Natural killer cell (primary cell): ENCODE data around the gene ATP2A2. TPM values are rescaled to one million over a fixed set of nuclear protein-coding genes. Genes with fewer than 3 reads are reported as not detected.

Experiments used
- ATAC-seq, 3 donors: fragments of 150-1000 bp in 2 of 3; fragments of 200-7000 bp in 1 of 3; cut with Tn5 transposase; 1 replicate in 1 of 3; 2 replicates in 2 of 3; pipeline ENCODE4 v1.10.0; 2021; ENCODE audit warnings: mild to moderate bottlenecking in 2 of 3, moderate library complexity in 2 of 3
- DNase-seq, 2 donors: peaks; one replicate each; pipeline versions ENCODE4 v3.0.0 to v3.0.0-alpha.2; 2013 to 2021; ENCODE audit warnings: mixed read lengths in 1 of 2
- H3K27ac ChIP-seq: one replicate; pipeline ENCODE4 v1.5.1; 2013; ENCODE audit warnings: mild to moderate bottlenecking, low read length
- H3K27me3 ChIP-seq: one replicate; pipeline ENCODE4 v1.6.1; 2013; ENCODE audit warnings: low read length; ENCODE audit not compliant: control insufficient read depth, insufficient read depth
- H3K36me3 ChIP-seq: one replicate; pipeline ENCODE4 v1.6.1; 2013; ENCODE audit warnings: low read length; ENCODE audit not compliant: control insufficient read depth, insufficient read depth
- H3K4me1 ChIP-seq: one replicate; pipeline ENCODE4 v1.6.1; 2013; ENCODE audit warnings: low read length; ENCODE audit not compliant: control insufficient read depth, insufficient read depth
- H3K4me3 ChIP-seq: one replicate; pipeline ENCODE4 v1.5.1; 2013; ENCODE audit warnings: low read length
- H3K9me3 ChIP-seq: one replicate; pipeline ENCODE4 v1.6.1; 2013; ENCODE audit warnings: low read length; ENCODE audit not compliant: control insufficient read depth, insufficient read depth
- H3K27ac Mint-ChIP-seq, 2 donors: one replicate each; pipeline ENCODE4 v1.8.0; 2022; ENCODE audit warnings: mild to moderate bottlenecking in 2 of 2, mixed read lengths in 2 of 2, moderate library complexity in 1 of 2
- H3K27me3 Mint-ChIP-seq, 2 donors: one replicate each; pipeline ENCODE4 v1.8.0; 2022; ENCODE audit warnings: low read depth in 2 of 2, mixed read lengths in 2 of 2
- H3K36me3 Mint-ChIP-seq: one replicate; pipeline ENCODE4 v1.8.0; 2022; ENCODE audit warnings: mixed read lengths
- H3K4me1 Mint-ChIP-seq, 2 donors: one replicate each; pipeline ENCODE4 v1.8.0; 2022; ENCODE audit warnings: mixed read lengths in 2 of 2
- H3K4me3 Mint-ChIP-seq: one replicate; pipeline ENCODE4 v1.8.0; 2022; ENCODE audit warnings: mild to moderate bottlenecking, moderate library complexity, mixed read lengths
- H3K9me3 Mint-ChIP-seq, 2 donors: one replicate each; pipeline ENCODE4 v1.8.0; 2022; ENCODE audit warnings: mixed read lengths in 2 of 2
- CTCF ChIP-seq: fragments of 200-600 bp; IDR thresholded peaks from one replicate; pipeline ENCODE4 v1.8.0; 2022; ENCODE audit warnings: antibody characterized with exemption
- WGBS: methylation state at CpG from one replicate; pipeline ENCODE4 v1.1.7; 2013; ENCODE audit warnings: missing lambda C conversion rate; ENCODE audit not compliant: insufficient coverage; 5-methylcytosine and 5-hydroxymethylcytosine counted together
- intact Hi-C: fragments of 100-400 bp; cut with micrococcal nuclease; formaldehyde crosslinking; loops from one replicate; pipeline ENCODE4 v1.14.2; 2022
- total RNA-seq, 4 donors: library from RNA; stranded (reverse); fragments of 120-200 nt in 1 of 4; gene quantifications; one replicate each; pipeline versions ENCODE4 v1.2.3 to v1.2.4, GENCODE V29; 2013 to 2022

The ATP2A2 gene
- total RNA-seq, 3 donors from 2014 or later (not counting 1 experiment from before 2014, with no cell fraction given) = 118 to 140 (median 123) TPM

GRCh38 chr12:110340706-110341105 is 59.7 kb downstream of the ATP2A2 start:
- H3K27me3 Mint-ChIP-seq = no peaks in the 10 kb centered on the region
- H3K9me3 ChIP-seq = no peaks in the 10 kb centered on the region
- ATAC-seq (no peak), DNase-seq (no peak)
- H3K4me3 ChIP-seq = no peak overlapping the region
- peaks cover 40% of the 10 kb centered on the region for H3K36me3 Mint-ChIP-seq
- H3K9me3 Mint-ChIP-seq = no peaks in the 10 kb centered on the region
- no peak overlapping the region for H3K27ac Mint-ChIP-seq
- H3K27me3 ChIP-seq = no peaks in the 10 kb centered on the region
- H3K4me1 ChIP-seq = no peaks in the 10 kb centered on the region
- H3K4me1 Mint-ChIP-seq = no peaks in the 10 kb centered on the region
- no peak overlapping the region for H3K4me3 Mint-ChIP-seq
- peaks cover 93% of the 10 kb centered on the region for H3K36me3 ChIP-seq
- 95% methylated on average over 18 of the region's 18 CpGs for WGBS
- no peak for TF ChIP-seq CTCF
- intact Hi-C loops = no loop called here
- H3K27ac ChIP-seq = no peak overlapping the region

- DNase-seq (no peak), ATAC-seq (no peak)
- Histone ChIP-seq H3K27me3 (no peaks in the 10 kb centered on the region), H3K9me3 (no peaks in the 10 kb centered on the region), H3K27ac (no peak overlapping the region), H3K4me3 (no peak overlapping the region), H3K36me3 (peaks cover 92% of the 10 kb centered on the region), H3K4me1 (no peaks in the 10 kb centered on the region)
- H3K9me3 Mint-ChIP-seq = no peaks in the 10 kb centered on the region
- H3K4me1 Mint-ChIP-seq = no peaks in the 10 kb centered on the region
- H3K27me3 Mint-ChIP-seq = no peaks in the 10 kb centered on the region
- 98% methylated on average over 15 of the region's 15 CpGs for WGBS
- no peak overlapping the region for H3K27ac Mint-ChIP-seq
- intact Hi-C loops = no loop called here
- no peak overlapping the region for H3K4me3 Mint-ChIP-seq
- H3K36me3 Mint-ChIP-seq = peaks cover 42% of the 10 kb centered on the region
- TF ChIP-seq CTCF = no peak
These were observed 61.1 kb downstream of the ATP2A2 start for GRCh38 chr12:110342157-110342556.

GRCh38 chr12:110343114-110343513 is 62.1 kb downstream of the ATP2A2 start:
- peaks cover 92% of the 10 kb centered on the region for H3K36me3 ChIP-seq
- H3K27me3 ChIP-seq = no peaks in the 10 kb centered on the region
- H3K4me1 ChIP-seq = no peaks in the 10 kb centered on the region
- no peak overlapping the region for H3K4me3 ChIP-seq
- no peak for TF ChIP-seq CTCF
- Mint-ChIP-seq H3K36me3 (peaks cover 48% of the 10 kb centered on the region), H3K4me1 (no peaks in the 10 kb centered on the region), H3K4me3 (no peak overlapping the region), H3K27ac (no peak overlapping the region), H3K27me3 (no peaks in the 10 kb centered on the region), H3K9me3 (no peaks in the 10 kb centered on the region)
- ATAC-seq (no peak), DNase-seq (no peak)
- no peak overlapping the region for H3K27ac ChIP-seq
- 98% methylated on average over 5 of the region's 5 CpGs for WGBS
- H3K9me3 ChIP-seq = no peaks in the 10 kb centered on the region
- intact Hi-C loops = no loop called here

- no peak for TF ChIP-seq CTCF
- 91% methylated on average over 7 of the region's 9 CpGs for WGBS
- Mint-ChIP-seq H3K27me3 (no peaks in the 10 kb centered on the region), H3K27ac (no peak overlapping the region), H3K36me3 (peaks cover 42% of the 10 kb centered on the region), H3K4me1 (no peaks in the 10 kb centered on the region), H3K4me3 (no peak overlapping the region), H3K9me3 (no peaks in the 10 kb centered on the region)
- no peaks in the 10 kb centered on the region for H3K27me3 ChIP-seq
- no peak overlapping the region for H3K4me3 ChIP-seq
- peaks cover 87% of the 10 kb centered on the region for H3K36me3 ChIP-seq
- DNase-seq = no peak
- intact Hi-C loops = no loop called here
- no peaks in the 10 kb centered on the region for H3K9me3 ChIP-seq
- peaks cover 3% of the 10 kb centered on the region for H3K4me1 ChIP-seq
- no peak overlapping the region for H3K27ac ChIP-seq
- no peak for ATAC-seq
These were observed 62.9 kb downstream of the ATP2A2 start for GRCh38 chr12:110343736-110344555.
